HG03469 (cell line): ENCODE measurements around the gene MYDGF.

Source experiments
- ATAC-seq: cut with Tn5 transposase; IDR thresholded peaks from one replicate; pipeline ENCODE4 v1.9.1; 2021; ENCODE audit warnings: mild to moderate bottlenecking, moderate library complexity, moderate number of reproducible peaks; ENCODE audit not compliant: unreplicated experiment

MYDGF gene

DNA sequence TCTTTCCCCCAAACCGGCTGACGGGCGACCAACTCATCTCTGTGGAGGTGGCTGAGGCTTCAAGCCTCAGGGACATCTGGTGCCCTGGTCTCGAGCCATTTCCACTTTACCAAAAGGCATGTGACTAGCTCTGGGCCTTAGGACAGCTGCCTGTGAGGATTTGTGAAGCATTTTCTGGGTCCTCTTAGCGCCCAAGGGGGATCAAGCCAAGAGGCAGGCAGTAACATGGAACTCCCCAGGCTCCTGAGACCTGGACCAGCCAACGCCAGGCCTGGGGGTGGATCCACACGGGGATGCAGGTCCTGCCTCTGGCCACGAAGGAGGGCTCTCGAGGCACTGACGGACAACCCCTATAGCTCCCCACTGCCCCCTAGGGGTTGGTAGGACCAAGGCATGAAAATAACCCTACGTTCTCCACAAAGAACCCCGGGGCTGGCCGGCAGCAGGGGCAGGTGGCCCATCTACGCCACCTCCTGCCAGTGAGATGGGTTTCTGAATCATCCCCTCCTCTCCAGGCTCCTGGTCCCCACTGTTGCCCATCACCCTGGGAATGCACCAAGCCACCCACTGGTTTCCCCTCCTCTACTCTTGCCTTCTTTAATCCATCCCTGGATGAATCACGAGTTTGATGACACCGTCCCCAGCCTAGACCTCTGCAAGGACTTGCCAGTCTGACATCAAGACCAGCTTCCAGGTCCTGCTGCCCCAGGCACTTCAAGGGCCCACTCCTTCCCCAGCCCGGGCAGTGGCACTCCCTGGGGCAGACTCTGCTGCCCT lies 7.0 kb upstream of the MYDGF start:
- ATAC-seq, result no peak

GRCh38 chr19:4675346-4675745 lies 5.2 kb upstream of the MYDGF start:
- ATAC-seq, result no peak

DNA sequence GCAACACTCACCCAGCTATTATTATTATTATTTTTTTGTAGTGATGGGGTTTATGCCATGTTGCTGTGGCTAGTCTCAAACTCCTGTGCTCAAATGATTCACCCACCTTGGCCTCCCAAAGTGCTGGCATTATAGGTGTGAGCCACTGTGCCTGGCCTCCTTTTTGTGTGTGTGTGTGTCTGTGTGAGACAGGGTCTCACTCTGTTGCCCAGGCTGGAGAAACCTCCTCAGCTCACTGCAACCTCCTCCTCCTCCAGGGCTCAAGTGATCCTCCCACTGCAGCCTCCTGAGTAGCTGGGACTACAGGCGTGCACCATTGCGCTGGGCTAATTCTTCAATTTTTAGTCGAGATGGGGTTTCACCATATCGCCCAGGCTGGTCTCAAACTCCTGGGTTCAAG lies 3.6 kb upstream of the MYDGF start:
- no peak for ATAC-seq

DNA sequence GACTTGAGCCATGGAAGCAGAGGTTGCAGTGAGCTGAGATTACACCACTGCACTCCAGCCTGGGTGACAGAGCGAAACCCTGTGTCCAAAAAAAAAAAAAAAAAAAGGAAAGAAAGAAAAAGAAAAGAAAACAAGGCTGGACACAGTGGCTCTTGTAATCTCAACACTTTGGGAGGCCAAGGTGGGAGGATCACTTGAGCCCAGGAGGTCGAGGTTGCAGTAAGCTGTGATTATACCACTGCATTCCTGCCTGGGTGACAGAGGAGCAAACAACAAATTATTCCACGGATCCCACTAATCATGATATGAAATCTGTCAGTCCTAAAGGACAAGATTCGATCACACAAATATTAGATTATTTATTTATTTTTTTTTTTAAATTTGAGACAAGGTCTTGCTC lies 3.1 kb upstream of the MYDGF start:
- ATAC-seq, result no peak

GRCh38 chr19:4671185-4671851 lies 1.2 kb upstream of the MYDGF start:
- no peak for ATAC-seq

DNA sequence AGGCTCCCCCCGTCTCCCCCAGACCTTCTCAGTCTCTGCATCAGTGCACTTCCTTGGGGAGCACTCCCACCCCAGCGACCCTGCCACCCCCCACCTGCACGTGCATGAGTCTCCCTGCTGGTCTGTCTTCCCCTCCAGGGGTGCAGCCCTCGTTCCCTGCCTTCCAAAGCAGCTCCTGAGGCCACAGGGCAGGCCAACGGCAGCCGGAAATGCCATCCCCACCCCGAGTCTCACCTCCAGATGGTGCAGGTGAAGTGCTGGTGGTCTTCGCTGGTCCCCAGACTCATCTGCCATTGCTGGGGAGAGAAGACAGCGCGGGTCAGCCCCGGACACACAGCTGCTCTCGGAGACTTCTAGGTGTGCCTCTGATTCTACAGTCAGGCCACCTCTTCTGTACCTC lies 5.5 kb downstream of the MYDGF start:
- no peak for ATAC-seq

GRCh38 chr19:4662812-4663211 lies 7.3 kb downstream of the MYDGF start:
- ATAC-seq, result no peak

DNA sequence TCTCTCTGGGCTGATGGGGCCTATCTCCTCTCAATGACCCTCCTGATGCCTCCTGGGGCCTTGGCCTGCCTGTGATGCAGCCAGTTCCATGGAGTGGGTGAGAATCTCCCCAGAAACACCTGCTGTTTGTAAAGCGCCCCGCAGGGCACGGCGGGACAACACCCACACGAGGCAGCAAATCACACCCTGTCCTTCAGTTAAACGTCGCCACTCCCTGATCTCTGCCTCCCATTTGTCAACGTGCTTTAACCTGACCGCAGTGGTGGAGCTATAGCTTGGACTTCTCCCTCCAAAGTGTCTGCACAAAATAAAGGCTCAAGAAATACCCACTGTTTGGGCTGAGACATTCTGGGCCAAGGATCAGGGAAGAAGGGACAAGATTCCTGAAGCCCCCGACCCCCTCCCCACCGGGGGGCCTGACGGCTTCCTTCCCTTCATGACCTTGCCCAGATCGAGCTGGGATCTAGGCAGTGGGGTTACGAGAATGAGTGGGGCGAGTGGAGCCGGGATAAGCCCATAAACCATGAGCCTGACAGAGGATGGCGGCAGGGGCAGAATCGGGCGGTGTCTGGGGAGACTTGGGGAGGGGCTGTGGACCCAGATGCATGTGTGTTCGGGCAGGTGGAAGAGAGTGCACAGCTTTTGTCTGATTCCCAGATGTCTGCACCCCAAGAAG lies 8.0 kb downstream of the MYDGF start:
- ATAC-seq, result no peak

DNA sequence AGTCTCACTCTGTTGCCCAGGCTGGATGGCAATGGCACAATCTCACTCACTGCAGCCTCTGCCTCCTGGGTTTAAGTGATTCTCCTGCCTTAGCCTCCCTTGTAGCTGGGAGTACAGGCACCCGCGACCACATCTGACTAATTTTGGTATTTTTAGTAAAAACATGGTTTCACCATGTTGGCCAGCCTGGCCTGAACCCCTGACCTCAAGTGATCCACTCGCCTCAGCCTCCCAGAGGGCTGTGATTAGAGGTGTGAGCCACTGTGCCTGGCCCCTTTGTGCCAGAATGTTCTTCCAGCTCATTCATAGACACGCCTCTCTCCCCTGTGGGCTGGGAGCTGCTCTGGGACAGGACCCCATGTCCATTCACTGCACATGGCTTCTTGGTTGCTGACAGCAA lies 9.1 kb downstream of the MYDGF start:
- no peak for ATAC-seq

DNA sequence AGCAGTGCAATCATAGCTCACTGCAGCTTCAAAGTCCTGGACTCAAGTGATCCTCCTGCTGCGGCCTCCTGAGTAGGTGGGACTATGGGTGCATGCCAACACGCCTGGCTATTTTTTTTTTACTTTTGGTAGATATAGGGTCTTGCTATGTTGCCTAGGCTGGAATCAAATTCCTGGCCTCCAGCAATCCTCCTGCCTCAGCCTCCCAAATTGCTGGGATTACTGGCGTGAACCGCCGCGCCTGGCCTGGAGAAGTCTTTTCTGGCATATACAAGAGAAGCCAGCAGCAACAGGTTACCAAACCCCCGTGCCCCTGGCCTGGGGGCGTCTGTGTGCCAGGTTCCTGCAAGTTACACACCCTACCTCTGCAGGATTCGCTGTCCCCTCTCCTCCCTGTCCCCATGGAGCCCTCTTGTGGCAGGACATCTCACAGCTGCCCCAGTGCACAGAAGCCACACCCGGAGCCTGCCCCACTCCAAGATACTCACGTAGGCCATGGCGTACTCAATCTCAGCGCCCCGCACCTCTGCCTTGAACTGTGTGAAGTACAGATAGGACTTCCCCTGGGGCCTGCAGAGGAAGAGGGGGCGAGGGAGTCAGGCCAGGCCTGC lies 9.9 kb downstream of the MYDGF start:
- no peak for ATAC-seq

- ATAC-seq, result no peak
These were observed 12.3 kb downstream of the MYDGF start for GRCh38 chr19:4657835-4658234.

- no peak for ATAC-seq
These were observed 12.9 kb downstream of the MYDGF start for GRCh38 chr19:4657262-4657661.

- ATAC-seq, result no peak
These were observed 14.0 kb downstream of the MYDGF start for GRCh38 chr19:4656102-4656501.

DNA sequence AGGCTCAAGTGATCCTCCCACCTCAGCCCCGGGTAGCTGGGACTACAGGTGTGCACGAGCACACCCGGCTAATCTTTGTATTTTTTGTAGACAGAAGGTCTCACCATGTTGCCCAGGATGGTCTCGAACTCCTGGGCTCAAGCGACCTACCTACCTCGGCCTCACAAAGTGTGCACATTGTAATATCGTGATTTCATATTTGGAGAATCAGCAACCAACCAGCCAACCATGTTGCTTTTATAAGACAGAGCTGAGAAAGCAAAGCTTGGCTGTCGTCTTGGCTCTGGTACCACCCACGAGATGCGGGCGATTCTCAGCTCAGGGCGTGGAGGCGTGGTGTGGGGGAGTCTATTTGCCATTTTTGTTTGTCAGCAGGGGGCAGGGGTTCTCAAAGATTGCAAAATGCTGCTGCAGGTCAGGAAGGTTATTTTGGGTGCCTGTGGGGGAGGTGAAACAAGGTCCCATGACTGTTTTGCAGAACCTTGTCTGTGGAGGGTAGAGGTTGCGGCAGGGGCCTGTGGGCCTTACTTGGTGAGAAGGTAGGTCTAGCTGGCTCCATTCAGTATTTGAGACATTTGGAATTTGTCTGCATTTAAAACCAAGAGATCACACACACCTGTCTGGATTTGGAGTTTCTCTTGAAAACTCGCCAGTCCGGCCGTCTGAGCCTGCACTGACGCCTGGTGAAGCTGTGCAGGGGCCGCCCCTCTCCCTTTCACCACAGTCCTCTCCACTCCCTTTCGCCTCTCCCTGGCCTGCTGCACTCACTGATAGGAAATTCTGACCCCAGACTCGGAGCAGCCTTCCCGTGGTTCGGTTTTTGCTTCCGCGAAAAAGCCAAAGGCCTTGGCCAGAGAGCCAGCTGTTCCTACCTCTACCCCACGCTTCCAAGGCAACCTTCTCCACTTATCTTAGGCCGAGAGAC lies 15.4 kb downstream of the MYDGF start:
- ATAC-seq, result no peak

- no peak for ATAC-seq
These were observed 16.2 kb downstream of the MYDGF start for GRCh38 chr19:4653793-4654436.

GRCh38 chr19:4652075-4652474 lies 18.1 kb downstream of the MYDGF start:
- ATAC-seq, result no peak

DNA sequence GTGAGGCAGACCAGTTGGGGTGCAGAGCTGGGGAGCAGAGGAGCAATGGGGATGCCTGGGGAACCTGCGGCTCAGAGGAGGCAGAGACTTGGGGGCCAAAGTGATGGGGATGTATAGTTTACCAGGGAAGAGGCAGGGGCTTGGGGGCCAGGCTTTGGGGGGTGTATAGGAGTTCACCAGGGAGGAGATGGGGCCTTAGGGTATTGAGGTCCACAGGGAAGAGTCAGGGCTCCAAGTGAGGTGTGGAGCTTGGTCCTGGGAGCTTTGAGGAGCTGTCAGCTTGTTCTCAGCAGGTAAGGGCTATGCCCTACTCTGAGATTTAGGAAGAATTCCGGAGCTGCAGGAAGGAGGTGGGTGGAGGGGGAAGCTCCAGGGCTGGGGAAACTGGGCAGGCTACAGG lies 20.0 kb downstream of the MYDGF start:
- no peak for ATAC-seq

- ATAC-seq, result no peak
These were observed 20.6 kb downstream of the MYDGF start for GRCh38 chr19:4649392-4650047.
